Hepatocyte (in vitro differentiated cells): ENCODE data around the gene RPL29.

Experiments used
- CTCF ChIP-seq: fragments of 200-600 bp; sonication (generic); IDR thresholded peaks from 2 replicates; pipeline ENCODE4 v1.5.1; 2016; ENCODE audit warnings: antibody characterized with exemption, mild to moderate bottlenecking; ENCODE audit not compliant: poor library complexity
- EZH2 ChIP-seq: fragments of 200-600 bp; sonication (generic); IDR thresholded peaks from 2 replicates; pipeline ENCODE4 v1.6.1; 2016; ENCODE audit warnings: antibody characterized with exemption, mild to moderate bottlenecking, borderline replicate concordance
- EZH2phosphoT487 ChIP-seq: fragments of 200-600 bp; sonication (generic); IDR thresholded peaks from one replicate; pipeline ENCODE4 v1.6.1; 2018; ENCODE audit warnings: antibody characterized with exemption, mild to moderate bottlenecking, low read depth, moderate library complexity; ENCODE audit not compliant: unreplicated experiment, severe bottlenecking

- TF ChIP-seq EZH2 (no peak), CTCF (no peak), EZH2phosphoT487 (no peak)
Observed at GRCh38 chr3:52022323-52023100, 26.8 kb upstream of the RPL29 start.
